Right cardiac atrium (tissue), 5 donors: ENCODE data around the gene CARF. TPM values are rescaled to one million over a fixed set of nuclear protein-coding genes. Genes with fewer than 3 reads are reported as not detected.
"Not testable (repeated sequence)": the region's sequence is repeated elsewhere in the genome, so short reads cannot be mapped to it uniquely, and the experiment has no call there.

ENCODE experiments used
- ATAC-seq, 2 donors: fragments of 200-7000 bp; cut with Tn5 transposase; one replicate each; pipeline versions ENCODE4 v1.8.0 to v1.9.1; 2020; ENCODE audit warnings: moderate library complexity in 2 of 2, mild to moderate bottlenecking in 1 of 2
- DNase-seq, 3 donors: peaks; one replicate each; pipeline ENCODE4 v3.0.0-alpha.2; 2020
- H3K27ac ChIP-seq: one replicate; pipeline ENCODE4 v1.5.1; 2013; ENCODE audit warnings: mild to moderate bottlenecking, low read length, control low read depth, moderate library complexity
- H3K27me3 ChIP-seq: one replicate; pipeline ENCODE4 v1.6.1; 2013; ENCODE audit not compliant: control insufficient read depth, insufficient read depth
- H3K4me1 ChIP-seq: one replicate; pipeline ENCODE4 v1.6.1; 2013; ENCODE audit warnings: low read length; ENCODE audit not compliant: control insufficient read depth, insufficient read depth
- H3K4me3 ChIP-seq: one replicate; pipeline ENCODE4 v1.5.1; 2013; ENCODE audit warnings: low read length, control low read depth
- H3K9me3 ChIP-seq: one replicate; pipeline ENCODE4 v1.6.1; 2013; ENCODE audit warnings: low read length; ENCODE audit not compliant: control insufficient read depth
- WGBS: extraction: QIAGEN DNeasy Blood & Tissue Kit; methylation state at CpG from one replicate; pipeline ENCODE4 v1.1.7; 2013; 5-methylcytosine and 5-hydroxymethylcytosine counted together
- intact Hi-C, 4 donors: fragments of 100-400 bp; cut with DNase I; formaldehyde crosslinking; loops; one replicate each; pipeline versions ENCODE4 v1.11.0 to v1.14.0; 2022 to 2023
- polyA plus RNA-seq: library from polyadenylated mRNA; stranded (reverse); fragments of 200-250 nt; gene quantifications from one replicate; pipeline ENCODE4 v1.2.3, GENCODE V29; 2013
- total RNA-seq, 4 donors: library from RNA; stranded (reverse); fragmentation: NEBNext Ultra II Directional; extraction: Animal tissue kit (Norgen Biotek cat#: 25700); gene quantifications; one replicate each; pipeline ENCODE4 v1.2.1, GENCODE V29; 2021
- donor health status: healthy with polysubstance abuse.
- donor health status: DM: no; HTN: yes; CAD: no.
- donor health status: DM: no; HTN: no; CAD: no.
- donor health status: DM: no; HTN: yes; CAD: no; lungs with severe emphysema.
- donor health status: DM: yes; HTN: yes; CAD: no.

The CARF gene
- total and polyA plus RNA-seq, 5 donors = 2.8 to 10.2 (median 9.2) TPM

DNA sequence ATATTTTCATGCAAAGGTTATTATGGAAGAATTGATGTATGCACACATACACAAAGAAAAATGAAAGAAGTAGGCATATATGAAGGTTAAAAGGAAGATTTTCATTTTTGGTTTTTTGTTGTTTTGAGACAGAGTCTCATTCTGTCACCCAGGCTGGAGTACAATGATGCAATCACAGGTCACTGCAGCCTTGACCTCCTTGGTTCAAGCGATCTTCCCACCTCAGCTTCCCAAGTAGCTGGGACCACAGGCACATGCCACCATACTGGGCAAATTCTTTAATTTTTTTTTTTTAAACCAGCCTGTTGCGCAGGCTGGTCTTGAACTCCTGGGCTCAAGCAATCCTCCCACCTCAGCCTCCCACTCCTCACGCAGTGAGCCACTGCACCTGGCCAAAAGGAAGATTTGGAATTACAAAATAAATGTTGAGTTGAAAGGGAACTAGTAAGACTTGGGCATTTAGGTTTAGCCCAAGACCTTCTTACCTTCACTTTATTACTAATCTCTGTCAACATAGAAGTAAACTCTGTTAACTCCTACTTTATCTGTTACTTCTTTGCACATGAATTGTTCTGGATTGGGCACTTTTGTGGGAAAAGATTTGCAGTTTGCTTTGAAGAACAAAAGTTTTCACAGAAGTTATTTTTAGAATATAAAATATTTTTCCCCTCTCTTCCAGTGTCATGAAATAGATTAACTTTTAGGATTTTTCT, 70.9 kb downstream of the CARF start:
- Histone ChIP-seq H3K4me3 (no peak overlapping the region), H3K27me3 (no peaks in the 10 kb centered on the region), H3K4me1 (no peaks in the 10 kb centered on the region), H3K9me3 (no peaks in the 10 kb centered on the region), H3K27ac (no peak overlapping the region)
- intact Hi-C loops = no loop called here
- ATAC-seq (no peak), DNase-seq (no peak)
- 92% methylated on average over 3 of the region's 3 CpGs for WGBS

DNA sequence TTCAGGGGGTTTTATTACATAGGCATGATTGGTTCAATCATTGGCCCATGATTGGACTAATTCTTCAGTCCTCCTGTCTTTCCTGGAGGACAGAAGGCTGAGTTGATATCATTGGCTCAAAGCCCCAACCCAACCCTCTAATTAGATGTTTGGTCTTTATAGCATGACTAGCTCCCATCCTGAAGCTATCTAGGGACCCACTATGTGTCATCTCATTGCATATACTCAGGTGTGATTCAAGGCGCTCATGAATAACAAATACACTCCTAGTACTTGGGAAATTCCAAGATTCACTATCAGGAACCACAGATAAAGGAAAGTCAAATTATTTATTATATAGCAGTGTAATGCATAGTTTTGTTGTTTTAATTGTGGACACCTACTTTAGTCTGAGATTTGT, 77.7 kb downstream of the CARF start:
- 96% methylated on average over 1 of the region's 1 CpG for WGBS
- H3K27me3 ChIP-seq = no peaks in the 10 kb centered on the region
- ATAC-seq = no peak
- no peak overlapping the region for H3K27ac ChIP-seq
- no peak overlapping the region for H3K4me3 ChIP-seq
- DNase-seq = no peak
- intact Hi-C loops = no loop called here
- no peaks in the 10 kb centered on the region for H3K9me3 ChIP-seq
- H3K4me1 ChIP-seq = no peaks in the 10 kb centered on the region

DNA sequence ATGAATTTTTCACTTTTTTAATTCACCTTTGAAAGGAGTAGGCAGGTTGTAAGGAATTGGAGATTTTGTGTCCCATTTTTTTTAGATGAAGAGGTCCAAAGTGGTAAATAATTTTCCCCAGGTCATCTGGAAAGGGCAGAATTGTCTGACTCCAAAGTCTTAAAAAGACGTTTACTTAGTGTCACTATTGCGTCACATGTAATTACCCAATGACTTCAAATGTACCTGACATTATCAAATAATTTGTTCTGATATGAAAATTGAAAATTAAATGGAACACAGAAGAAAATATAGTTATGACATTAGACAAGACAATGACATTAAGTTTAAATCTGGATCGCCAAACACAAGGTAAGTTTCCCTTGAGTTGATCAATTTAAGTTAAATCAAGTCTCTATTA, 78.4 kb downstream of the CARF start:
- 94% methylated on average over 3 of the region's 3 CpGs for WGBS
- H3K27ac ChIP-seq = no peak overlapping the region
- intact Hi-C loops = no loop called here

DNA sequence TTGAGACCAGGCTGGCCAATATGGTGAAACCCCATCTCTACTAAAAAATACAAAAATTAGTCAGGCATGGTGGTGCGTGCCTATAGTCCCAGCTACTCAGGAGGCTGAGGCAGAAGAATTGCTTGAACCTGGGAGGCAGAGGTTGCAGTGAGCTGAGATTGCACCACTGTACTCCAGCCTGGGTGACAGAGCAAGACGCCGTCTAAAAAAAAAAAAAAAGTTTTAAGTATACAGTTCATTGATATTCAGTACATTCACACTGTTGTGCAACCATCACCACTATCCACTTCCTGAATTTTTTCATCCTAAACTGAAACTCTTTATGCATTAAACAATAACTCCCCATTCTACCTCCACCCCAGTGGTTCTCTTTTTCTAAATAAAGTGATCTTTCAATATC, 85.0 kb downstream of the CARF start:
- H3K27ac ChIP-seq, H3K4me3 ChIP-seq, H3K9me3 ChIP-seq, H3K4me1 ChIP-seq, H3K27me3 ChIP-seq, intact Hi-C loops, ATAC-seq, DNase-seq: not testable (repeated sequence)
- WGBS = 69% methylated on average over 3 of the region's 3 CpGs

More for the DNA sequence above, 78.4 kb downstream of the CARF start:
- Histone ChIP-seq H3K4me1 (no peaks in the 10 kb centered on the region), H3K27me3 (no peaks in the 10 kb centered on the region), H3K4me3 (no peak overlapping the region), H3K9me3 (no peaks in the 10 kb centered on the region)
- DNase-seq (no peak), ATAC-seq (no peak)

- intact Hi-C loops = no loop called here
- no peaks in the 10 kb centered on the region for H3K27me3 ChIP-seq
- H3K9me3 ChIP-seq = no peaks in the 10 kb centered on the region
- no peak for ATAC-seq
- no peaks in the 10 kb centered on the region for H3K4me1 ChIP-seq
- no peak for DNase-seq
- 90% methylated on average over 3 of the region's 3 CpGs for WGBS
- no peak overlapping the region for H3K4me3 ChIP-seq
- H3K27ac ChIP-seq = no peak overlapping the region
These were observed 90.2 kb downstream of the CARF start for GRCh38 chr2:203002054-203002821.

GRCh38 chr2:203003716-203004115, 91.6 kb downstream of the CARF start:
- intact Hi-C loops = no loop called here
- ATAC-seq (no peak), DNase-seq (no peak)
- no peaks in the 10 kb centered on the region for H3K4me1 ChIP-seq
- WGBS = 94% methylated on average over 8 of the region's 8 CpGs
- H3K4me3 ChIP-seq = no peak overlapping the region
- H3K27ac ChIP-seq = no peak overlapping the region
- H3K27me3 ChIP-seq = no peaks in the 10 kb centered on the region
- H3K9me3 ChIP-seq = no peaks in the 10 kb centered on the region

- WGBS = under 1% methylated on average over 59 of the region's 59 CpGs
- no peaks in the 10 kb centered on the region for H3K27me3 ChIP-seq
- peak within 1 kb of the TSS; percentile 92 for H3K27ac ChIP-seq
- DNase-seq = peak; percentile 99
- peak; percentile 99 for ATAC-seq
- no peaks in the 10 kb centered on the region for H3K4me1 ChIP-seq
- intact Hi-C loops = no loop called here
- H3K4me3 ChIP-seq = peak within 1 kb of the TSS; percentile 85
- no peaks in the 10 kb centered on the region for H3K9me3 ChIP-seq
These were observed 102.6 kb downstream of the CARF start, which contains the start of gene NBEAL1 for GRCh38 chr2:203014456-203015199. Gene NBEAL1, plus strand, starts transcription at chr2:203014875. Its CDS starts 1,510 bp downstream, at chr2:203016385.

DNA sequence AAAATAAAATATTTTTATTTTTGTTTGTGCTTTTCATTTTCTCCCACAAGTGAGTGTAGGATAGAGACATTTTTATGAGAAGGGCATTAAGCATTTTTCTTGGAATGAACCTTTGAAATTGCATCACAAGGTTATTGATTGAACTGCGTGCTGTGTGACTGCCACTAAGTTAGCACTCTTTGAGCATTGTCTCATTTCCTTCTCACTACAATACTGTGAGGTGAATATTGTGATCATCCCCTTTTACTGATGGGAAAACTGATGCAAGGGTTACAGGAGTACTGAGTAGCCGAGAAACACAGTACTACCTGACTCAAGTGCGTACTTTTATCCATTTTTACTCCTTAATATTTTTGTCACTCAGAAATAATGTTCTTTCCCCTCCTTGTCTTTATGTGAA, 104.6 kb downstream of the CARF start:
- DNase-seq (no peak), ATAC-seq (no peak)
- Histone ChIP-seq H3K27me3 (no peaks in the 10 kb centered on the region), H3K4me1 (no peaks in the 10 kb centered on the region), H3K9me3 (no peaks in the 10 kb centered on the region), H3K4me3 (peak overlapping the region; percentile 85), H3K27ac (no peak overlapping the region)
- intact Hi-C loops = no loop called here
- WGBS = 47% methylated on average over 3 of the region's 3 CpGs

- Histone ChIP-seq H3K4me3 (peak overlapping the region; percentile 60), H3K27me3 (no peaks in the 10 kb centered on the region), H3K9me3 (no peaks in the 10 kb centered on the region), H3K27ac (no peak overlapping the region), H3K4me1 (no peaks in the 10 kb centered on the region)
- WGBS = 10% methylated on average over 1 of the region's 1 CpG
- DNase-seq (no peak), ATAC-seq (no peak)
- intact Hi-C loops = no loop called here
These were observed 106.1 kb downstream of the CARF start for GRCh38 chr2:203018181-203018580.

DNA sequence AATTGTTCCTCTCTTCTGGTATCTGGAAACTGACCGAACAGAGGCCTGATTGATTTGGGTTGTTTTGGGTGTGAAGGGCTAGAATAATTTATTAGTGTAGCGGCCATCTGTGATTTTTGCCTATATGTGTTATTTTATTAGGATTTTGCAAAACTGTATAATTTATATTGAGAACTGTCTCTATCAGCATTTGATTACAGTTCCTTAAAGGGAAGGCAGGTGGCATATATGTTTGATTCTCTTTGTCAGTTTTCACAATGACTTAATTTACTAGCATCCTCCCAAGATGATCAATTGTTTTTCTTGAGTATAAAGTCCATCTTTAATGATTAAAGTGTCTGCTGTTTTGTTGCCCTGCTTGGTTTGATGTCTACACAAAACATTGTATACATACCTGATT, 107.1 kb downstream of the CARF start:
- ATAC-seq (no peak), DNase-seq (no peak)
- WGBS = 60% methylated on average over 2 of the region's 2 CpGs
- intact Hi-C loops = no loop called here
- no peaks in the 10 kb centered on the region for H3K4me1 ChIP-seq
- H3K4me3 ChIP-seq = peak overlapping the region; percentile 60
- H3K9me3 ChIP-seq = no peaks in the 10 kb centered on the region
- H3K27ac ChIP-seq = no peak overlapping the region
- no peaks in the 10 kb centered on the region for H3K27me3 ChIP-seq

- Histone ChIP-seq H3K27me3 (no peaks in the 10 kb centered on the region), H3K4me1 (peaks cover 3% of the 10 kb centered on the region), H3K27ac (no peak overlapping the region), H3K9me3 (no peaks in the 10 kb centered on the region), H3K4me3 (no peak overlapping the region)
- WGBS = 39% methylated on average over 4 of the region's 4 CpGs
- intact Hi-C loops = no loop called here
- DNase-seq = no peak
- ATAC-seq = peak in 1 of 2 donors; percentile 40
These were observed 109.9 kb downstream of the CARF start for GRCh38 chr2:203021991-203022390.
